Stimulated activated CD4-positive, alpha-beta T cell treated with anti-CD3 and anti-CD28 coated beads, Interleukin-4, amount 100 ng/mL, for 4 hours (primary cell): ENCODE data around the gene TRAPPC3L.
"Not testable (repeated sequence)": the region's sequence is repeated elsewhere in the genome, so short reads cannot be mapped to it uniquely, and the experiment has no call there.

ENCODE experiments used
- DNase-seq, 2 experiments: peaks; one replicate each; pipeline ENCODE4 v3.0.0-alpha.2; 2020

The TRAPPC3L gene

GRCh38 chr6:116512734-116513133 is 32.8 kb downstream of the TRAPPC3L start:
- DNase-seq, result no peak

- no peak for DNase-seq
These were observed 33.3 kb downstream of the TRAPPC3L start for GRCh38 chr6:116512111-116512559.

- DNase-seq, result no peak
These were observed 33.9 kb downstream of the TRAPPC3L start, which contains the start of gene CALHM5 for GRCh38 chr6:116511424-116512110. CALHM5 (plus strand) TSS chr6:116511639; CDS start chr6:116511697, 58 bp downstream.

GRCh38 chr6:116508527-116508926 is 37.0 kb downstream of the TRAPPC3L start:
- no peak for DNase-seq

- DNase-seq, result no peak
These were observed 38.2 kb downstream of the TRAPPC3L start for GRCh38 chr6:116507324-116507723.

GRCh38 chr6:116500969-116501433 is 44.5 kb downstream of the TRAPPC3L start:
- no peak for DNase-seq

- no peak for DNase-seq
These were observed 48.3 kb downstream of the TRAPPC3L start for GRCh38 chr6:116497113-116497676.

- DNase-seq, result not testable (repeated sequence)
These were observed 50.3 kb downstream of the TRAPPC3L start for GRCh38 chr6:116495161-116495560.

- no peak for DNase-seq
These were observed 53.0 kb downstream of the TRAPPC3L start for GRCh38 chr6:116492331-116493067.

- no peak for DNase-seq
These were observed 53.7 kb downstream of the TRAPPC3L start for GRCh38 chr6:116491610-116492330.

GRCh38 chr6:116485559-116486184 is 59.8 kb downstream of the TRAPPC3L start:
- no peak for DNase-seq

GRCh38 chr6:116483616-116484015 is 61.9 kb downstream of the TRAPPC3L start:
- DNase-seq, result no peak

GRCh38 chr6:116482780-116483179 is 62.7 kb downstream of the TRAPPC3L start:
- no peak for DNase-seq

- no peak for DNase-seq
These were observed 69.3 kb downstream of the TRAPPC3L start for GRCh38 chr6:116476002-116476678.

GRCh38 chr6:116475141-116475540 is 70.3 kb downstream of the TRAPPC3L start:
- no peak for DNase-seq

- no peak for DNase-seq
These were observed 72.8 kb downstream of the TRAPPC3L start for GRCh38 chr6:116472706-116473105.

- no peak for DNase-seq
These were observed 74.0 kb downstream of the TRAPPC3L start for GRCh38 chr6:116471531-116471930.

GRCh38 chr6:116468293-116468692 is 77.2 kb downstream of the TRAPPC3L start:
- no peak for DNase-seq

- DNase-seq, result no peak
These were observed 78.0 kb downstream of the TRAPPC3L start for GRCh38 chr6:116467514-116467913.

- DNase-seq, result no peak
These were observed 78.4 kb downstream of the TRAPPC3L start for GRCh38 chr6:116467096-116467495.

GRCh38 chr6:116465246-116465645 is 80.2 kb downstream of the TRAPPC3L start:
- DNase-seq, result no peak

- DNase-seq, result no peak
These were observed 82.2 kb downstream of the TRAPPC3L start for GRCh38 chr6:116463301-116463700.
